GM21423 (cell line): ENCODE measurements around the gene CD300LG.
"Not testable (repeated sequence)": the region's sequence is repeated elsewhere in the genome, so short reads cannot be mapped to it uniquely, and the experiment has no call there.

ENCODE experiments used
- ATAC-seq: cut with Tn5 transposase; IDR thresholded peaks from one replicate; pipeline ENCODE4 v1.9.1; 2021; ENCODE audit warnings: mild to moderate bottlenecking, moderate library complexity; ENCODE audit not compliant: unreplicated experiment

Gene CD300LG

GRCh38 chr17:43852571-43852970, 5.6 kb downstream of the CD300LG start:
- no peak for ATAC-seq

DNA sequence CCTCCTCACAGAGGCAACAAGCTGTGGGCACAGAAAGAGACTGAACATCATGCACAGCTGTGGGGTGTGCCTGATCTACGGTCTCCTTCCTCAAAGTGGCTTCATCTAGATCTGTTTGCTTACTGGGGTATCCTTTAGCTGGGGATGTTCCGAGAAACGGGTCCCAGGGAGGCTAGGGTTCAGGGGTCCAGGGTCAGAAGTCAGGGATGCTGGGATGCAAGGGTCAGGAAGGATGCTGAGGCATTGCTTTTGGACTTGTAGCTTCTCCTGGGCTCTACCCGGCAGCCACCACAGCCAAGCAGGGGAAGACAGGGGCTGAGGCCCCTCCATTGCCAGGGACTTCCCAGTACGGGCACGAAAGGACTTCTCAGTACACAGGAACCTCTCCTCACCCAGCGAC, 6.6 kb downstream of the CD300LG start:
- ATAC-seq = no peak

GRCh38 chr17:43854498-43854897, 7.5 kb downstream of the CD300LG start:
- no peak for ATAC-seq

GRCh38 chr17:43855061-43855460, 8.1 kb downstream of the CD300LG start:
- no peak for ATAC-seq

- no peak for ATAC-seq
These were observed 9.2 kb downstream of the CD300LG start for GRCh38 chr17:43856141-43856540.

- ATAC-seq = no peak
These were observed 10.2 kb downstream of the CD300LG start for GRCh38 chr17:43857141-43857540.

DNA sequence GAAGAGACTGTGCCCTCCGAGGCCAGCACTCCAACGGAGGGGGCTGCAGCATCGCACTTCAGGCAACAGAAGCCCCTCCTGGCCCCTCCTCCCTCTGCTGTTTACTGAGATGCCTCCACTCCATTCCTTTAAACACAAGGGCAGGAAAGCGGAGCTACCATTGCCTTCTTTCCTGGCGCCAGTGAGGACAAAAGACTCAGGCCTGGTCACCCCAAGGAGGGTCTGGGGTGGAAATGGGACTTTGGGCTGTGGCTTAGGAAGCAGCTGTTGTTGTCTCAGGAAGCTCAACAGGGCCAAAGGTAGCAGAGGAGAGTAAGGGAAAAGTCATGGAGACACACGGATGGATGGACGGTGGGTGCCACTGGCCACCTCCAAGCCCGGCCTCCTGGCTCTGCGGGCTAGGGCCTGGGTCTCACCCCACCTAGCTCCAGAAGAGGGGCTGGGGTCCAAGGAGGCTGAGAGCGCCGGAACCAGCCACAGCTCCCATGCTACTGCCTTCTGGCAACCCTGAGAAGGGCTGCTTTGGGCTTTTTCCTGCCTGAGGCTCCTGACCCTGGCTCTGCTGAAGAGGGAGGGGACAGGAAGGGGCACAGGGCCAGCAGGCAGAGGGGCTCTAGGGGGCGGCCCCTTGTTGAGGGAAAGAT, 11.1 kb downstream of the CD300LG start:
- no peak for ATAC-seq

- ATAC-seq = no peak
These were observed 13.2 kb downstream of the CD300LG start for GRCh38 chr17:43860077-43860725.

- no peak for ATAC-seq
These were observed 14.1 kb downstream of the CD300LG start for GRCh38 chr17:43860927-43861622.

DNA sequence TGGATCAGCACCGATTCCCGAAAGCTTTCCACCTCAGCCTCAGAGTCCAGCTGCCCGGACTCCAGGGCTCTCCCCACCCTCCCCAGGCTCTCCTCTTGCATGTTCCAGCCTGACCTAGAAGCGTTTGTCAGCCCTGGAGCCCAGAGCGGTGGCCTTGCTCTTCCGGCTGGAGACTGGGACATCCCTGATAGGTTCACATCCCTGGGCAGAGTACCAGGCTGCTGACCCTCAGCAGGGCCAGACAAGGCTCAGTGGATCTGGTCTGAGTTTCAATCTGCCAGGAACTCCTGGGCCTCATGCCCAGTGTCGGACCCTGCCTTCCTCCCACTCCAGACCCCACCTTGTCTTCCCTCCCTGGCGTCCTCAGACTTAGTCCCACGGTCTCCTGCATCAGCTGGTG, 15.0 kb downstream of the CD300LG start:
- ATAC-seq = no peak

GRCh38 chr17:43864161-43864984, 17.4 kb downstream of the CD300LG start:
- ATAC-seq = no peak

- no peak for ATAC-seq
These were observed 21.4 kb downstream of the CD300LG start for GRCh38 chr17:43868226-43868994.

GRCh38 chr17:43869031-43869430, 22.1 kb downstream of the CD300LG start:
- not testable (repeated sequence) for ATAC-seq

- no peak for ATAC-seq
These were observed 25.1 kb downstream of the CD300LG start for GRCh38 chr17:43871946-43872690.

DNA sequence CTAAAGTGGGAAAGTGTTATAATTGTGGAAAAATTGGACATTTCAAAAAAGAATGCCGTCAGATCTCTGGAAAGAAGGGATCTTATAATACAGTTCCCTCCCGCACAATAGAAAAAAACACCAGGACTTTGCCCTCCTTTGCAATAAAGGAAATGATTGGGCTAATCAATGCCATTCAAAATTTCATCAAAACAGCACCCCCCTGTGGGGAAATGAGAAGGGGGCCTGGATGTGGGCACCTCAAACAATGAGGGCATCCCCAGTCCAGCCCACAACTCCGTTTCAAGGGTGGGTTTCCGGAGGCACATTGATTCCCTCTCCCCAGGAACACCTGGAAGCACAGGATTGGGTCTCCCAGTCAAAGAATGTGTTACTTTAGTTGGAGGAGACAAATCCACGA, 26.1 kb downstream of the CD300LG start:
- no peak for ATAC-seq

- no peak for ATAC-seq
These were observed 26.8 kb downstream of the CD300LG start for GRCh38 chr17:43873815-43874214.

- no peak for ATAC-seq
These were observed 27.3 kb downstream of the CD300LG start for GRCh38 chr17:43874293-43874692.

- no peak for ATAC-seq
These were observed 28.6 kb downstream of the CD300LG start for GRCh38 chr17:43875476-43876147.

DNA sequence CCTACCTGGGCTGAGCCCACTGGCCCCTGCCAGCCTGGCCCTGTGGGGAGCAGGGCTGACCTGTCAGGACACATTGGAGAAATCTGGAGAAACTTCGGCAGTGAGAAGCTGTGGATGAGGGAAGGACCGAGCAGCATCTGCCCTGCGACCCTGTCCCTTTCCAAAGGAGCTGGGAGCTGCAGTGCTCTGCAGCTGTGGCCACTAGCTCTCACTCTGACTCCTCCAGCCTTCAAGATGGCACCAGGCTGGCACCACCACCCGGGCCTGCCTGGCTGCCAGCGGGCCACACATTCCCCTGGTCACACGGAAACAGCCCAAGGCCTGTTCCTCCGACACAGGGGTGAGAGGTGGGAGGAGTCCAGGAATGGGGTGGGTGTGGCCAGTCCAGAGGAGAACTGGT, 30.1 kb downstream of the CD300LG start:
- ATAC-seq = no peak
